Calu3 (cell line): Measurements from ENCODE around the gene RNASE8. TPM values are rescaled to one million over a fixed set of nuclear protein-coding genes. Genes with fewer than 3 reads are reported as not detected.
"Not testable (repeated sequence)": the region's sequence is repeated elsewhere in the genome, so short reads cannot be mapped to it uniquely, and the experiment has no call there.

Experiments used
- Bru-seq: library from RNA; stranded (reverse); fragments of 400-500 nt; gene quantifications from one replicate; lab custom pipeline; 2021; lab: Mats Ljungman, UMichigan
- BruChase-seq, 2 experiments: library from RNA; stranded (reverse); fragments of 400-500 nt; gene quantifications; one replicate each; lab custom pipeline; 2021; lab: Mats Ljungman, UMichigan
- BruUV-seq: library from RNA; stranded (reverse); fragments of 400-500 nt; replicated peaks from 2 replicates; lab custom pipeline; 2021; lab: Mats Ljungman, UMichigan
- CTCF ChIA-PET: fragments of 300-600 bp; sonication (Branson Sonifier 250); formaldehyde crosslinking; loops from one replicate; lab custom pipeline; 2022; ENCODE audit warnings: antibody characterized with exemption; lab: Charles Lee
- DNase-seq: peaks from one replicate; pipeline ENCODE4 v3.0.0; 2022
- H3K27ac Mint-ChIP-seq: one replicate; pipeline ENCODE4 v1.8.0; 2022; ENCODE audit warnings: mixed read lengths; ENCODE audit not compliant: unreplicated experiment
- H3K27me3 Mint-ChIP-seq: one replicate; pipeline ENCODE4 v1.8.0; 2022; ENCODE audit warnings: mixed read lengths; ENCODE audit not compliant: unreplicated experiment
- H3K36me3 Mint-ChIP-seq: one replicate; pipeline ENCODE4 v1.8.0; 2022; ENCODE audit warnings: mild to moderate bottlenecking, moderate library complexity, mixed read lengths; ENCODE audit not compliant: insufficient read depth, unreplicated experiment
- H3K4me1 Mint-ChIP-seq: one replicate; pipeline ENCODE4 v1.8.0; 2022; ENCODE audit warnings: mild to moderate bottlenecking, low read depth, mixed read lengths; ENCODE audit not compliant: unreplicated experiment
- H3K4me3 Mint-ChIP-seq: one replicate; pipeline ENCODE4 v1.8.0; 2022; ENCODE audit warnings: mild to moderate bottlenecking, low read depth, moderate library complexity, mixed read lengths; ENCODE audit not compliant: unreplicated experiment
- H3K9me3 Mint-ChIP-seq: one replicate; pipeline ENCODE4 v1.8.0; 2022; ENCODE audit warnings: low read depth, mixed read lengths; ENCODE audit not compliant: unreplicated experiment
- intact Hi-C: fragments of 100-400 bp; cut with micrococcal nuclease; formaldehyde crosslinking; loops from one replicate; pipeline ENCODE4 v1.10.0; 2022; ENCODE audit not compliant: unreplicated experiment
- long read RNA-seq: library from polyadenylated mRNA; stranded (forward); transcript quantifications from one replicate; pipeline ENCODE4 v2.0.0, GENCODE V29; 2022
- total RNA-seq: library from RNA; stranded (reverse); gene quantifications from 2 replicates; pipeline ENCODE4 v1.2.3, GENCODE V29; 2022
- TF ChIP-seq, protein P1 (sequence below): fragments of 200-600 bp; IDR thresholded peaks from one replicate; pipeline ENCODE4 v1.8.0; 2022; ENCODE audit warnings: antibody characterized with exemption; ENCODE audit not compliant: unreplicated experiment

RNASE8 gene, protein sequence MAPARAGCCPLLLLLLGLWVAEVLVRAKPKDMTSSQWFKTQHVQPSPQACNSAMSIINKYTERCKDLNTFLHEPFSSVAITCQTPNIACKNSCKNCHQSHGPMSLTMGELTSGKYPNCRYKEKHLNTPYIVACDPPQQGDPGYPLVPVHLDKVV
- total RNA-seq (not detected in 2 replicates), Bru-seq, nascent RNA (not detected), BruChase-seq, experiment 1, labeled RNA remaining after a 6-hour chase (not detected), BruChase-seq, experiment 2, labeled RNA remaining after a 2-hour chase (not detected)
- long read RNA-seq, result 0 reads

DNA sequence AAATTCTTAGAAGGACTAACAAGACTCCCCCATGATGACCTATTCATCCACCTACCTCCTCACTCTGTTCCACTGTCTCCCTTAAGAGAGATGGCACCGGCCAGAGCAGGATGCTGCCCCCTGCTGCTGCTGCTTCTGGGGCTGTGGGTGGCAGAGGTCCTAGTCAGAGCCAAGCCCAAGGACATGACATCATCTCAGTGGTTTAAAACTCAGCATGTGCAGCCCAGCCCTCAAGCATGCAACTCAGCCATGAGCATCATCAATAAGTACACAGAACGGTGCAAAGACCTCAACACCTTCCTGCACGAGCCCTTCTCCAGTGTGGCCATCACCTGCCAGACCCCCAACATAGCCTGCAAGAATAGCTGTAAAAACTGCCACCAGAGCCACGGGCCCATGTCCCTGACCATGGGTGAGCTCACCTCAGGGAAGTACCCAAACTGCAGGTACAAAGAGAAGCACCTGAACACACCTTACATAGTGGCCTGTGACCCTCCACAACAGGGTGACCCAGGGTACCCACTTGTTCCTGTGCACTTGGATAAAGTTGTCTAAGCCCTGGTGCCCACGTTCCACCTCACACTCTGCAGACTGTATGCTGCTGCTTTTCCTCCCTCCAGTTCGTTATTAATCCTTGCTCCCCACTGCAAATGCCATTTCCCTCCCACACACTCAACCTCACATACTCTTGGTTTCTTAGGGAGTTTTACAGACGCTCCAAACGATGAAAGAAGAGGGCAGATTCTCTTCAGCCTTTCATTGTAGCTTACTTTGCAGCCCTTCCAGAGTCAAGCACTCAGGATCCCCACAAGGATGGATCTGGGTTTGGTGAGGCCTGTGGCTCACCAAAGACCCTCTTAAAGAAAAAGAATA, at the start of gene RNASE8:
Gene RNASE8 (plus strand): TSS at position 20 of the 873 bp plus-strand sequence. CDS start 71 bp downstream, at position 91.
- Mint-ChIP-seq H3K27me3 (peaks cover 16% of the 10 kb centered on the region), H3K27ac (no peak within 1 kb of the TSS), H3K4me3 (no peak within 1 kb of the TSS), H3K36me3 (no peaks in the 10 kb centered on the region), H3K9me3 (no peaks in the 10 kb centered on the region), H3K4me1 (peaks cover 21% of the 10 kb centered on the region)
- TF ChIP-seq, protein P1, sequence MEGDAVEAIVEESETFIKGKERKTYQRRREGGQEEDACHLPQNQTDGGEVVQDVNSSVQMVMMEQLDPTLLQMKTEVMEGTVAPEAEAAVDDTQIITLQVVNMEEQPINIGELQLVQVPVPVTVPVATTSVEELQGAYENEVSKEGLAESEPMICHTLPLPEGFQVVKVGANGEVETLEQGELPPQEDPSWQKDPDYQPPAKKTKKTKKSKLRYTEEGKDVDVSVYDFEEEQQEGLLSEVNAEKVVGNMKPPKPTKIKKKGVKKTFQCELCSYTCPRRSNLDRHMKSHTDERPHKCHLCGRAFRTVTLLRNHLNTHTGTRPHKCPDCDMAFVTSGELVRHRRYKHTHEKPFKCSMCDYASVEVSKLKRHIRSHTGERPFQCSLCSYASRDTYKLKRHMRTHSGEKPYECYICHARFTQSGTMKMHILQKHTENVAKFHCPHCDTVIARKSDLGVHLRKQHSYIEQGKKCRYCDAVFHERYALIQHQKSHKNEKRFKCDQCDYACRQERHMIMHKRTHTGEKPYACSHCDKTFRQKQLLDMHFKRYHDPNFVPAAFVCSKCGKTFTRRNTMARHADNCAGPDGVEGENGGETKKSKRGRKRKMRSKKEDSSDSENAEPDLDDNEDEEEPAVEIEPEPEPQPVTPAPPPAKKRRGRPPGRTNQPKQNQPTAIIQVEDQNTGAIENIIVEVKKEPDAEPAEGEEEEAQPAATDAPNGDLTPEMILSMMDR, result no peak
- intact Hi-C loops, result no loop called here
- DNase-seq, result no peak
- CTCF ChIA-PET, result interaction anchor here (1.5 kb wide), 1 partner anchor 42 kb away, joined by 3 read pairs; no protein-coding TSS in a partner anchor
- no TSS peak for BruUV-seq

- H3K27ac Mint-ChIP-seq, DNase-seq, H3K4me1 Mint-ChIP-seq, H3K4me3 Mint-ChIP-seq, intact Hi-C loops, H3K36me3 Mint-ChIP-seq, BruUV-seq, H3K9me3 Mint-ChIP-seq: not testable (repeated sequence)
- CTCF ChIA-PET, result interaction anchor here (1.4 kb wide), 1 partner anchor 31 kb away, joined by 4 read pairs; no protein-coding TSS in a partner anchor
- H3K27me3 Mint-ChIP-seq, result peaks cover 38% of the 10 kb centered on the region
Measured at GRCh38 chr14:21009721-21010120, 47.9 kb upstream of the RNASE8 start.

DNA sequence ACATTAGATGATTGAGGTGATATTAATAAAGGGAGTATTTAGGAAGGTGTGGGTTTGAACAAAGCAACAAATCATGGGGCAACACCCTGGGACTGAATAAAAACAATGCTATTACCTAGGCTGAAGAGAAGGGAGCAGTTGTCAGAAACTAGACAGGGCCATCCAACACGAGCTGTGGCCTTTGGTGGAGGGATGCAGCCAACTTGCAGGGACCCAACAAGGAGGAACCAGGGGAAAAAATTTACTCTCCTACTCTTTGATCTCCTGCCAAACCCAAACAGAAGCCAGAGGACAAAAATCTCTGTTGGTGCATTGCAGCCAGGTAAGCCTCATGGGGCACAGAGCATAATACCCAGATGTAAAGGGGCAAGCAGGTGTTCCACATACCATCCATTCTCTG, 46.5 kb upstream of the RNASE8 start:
- no peak overlapping the region for H3K27ac Mint-ChIP-seq
- H3K27me3 Mint-ChIP-seq, result peaks cover 38% of the 10 kb centered on the region
- no peaks in the 10 kb centered on the region for H3K9me3 Mint-ChIP-seq
- TF ChIP-seq, protein P1, result no peak
- intact Hi-C loops, result no loop called here
- H3K36me3 Mint-ChIP-seq, result no peaks in the 10 kb centered on the region
- no peaks in the 10 kb centered on the region for H3K4me1 Mint-ChIP-seq
- no TSS peak for BruUV-seq
- CTCF ChIA-PET, result interaction anchor here (1.4 kb wide), 1 partner anchor 30 kb away, joined by 4 read pairs; no protein-coding TSS in a partner anchor
- no peak for DNase-seq
- H3K4me3 Mint-ChIP-seq, result no peak overlapping the region

GRCh38 chr14:21014761-21015190, 42.8 kb upstream of the RNASE8 start:
- no peak overlapping the region for H3K4me3 Mint-ChIP-seq
- H3K27ac Mint-ChIP-seq, result no peak overlapping the region
- H3K9me3 Mint-ChIP-seq, result no peaks in the 10 kb centered on the region

More at GRCh38 chr14:21014761-21015190, 42.8 kb upstream of the RNASE8 start:
- peak; percentile 85 for DNase-seq
- TF ChIP-seq, protein P1, result peak; percentile 73
- BruUV-seq, result no TSS peak
- peaks cover 38% of the 10 kb centered on the region for H3K27me3 Mint-ChIP-seq
- CTCF ChIA-PET, result interaction anchor here (0.5 to 2.8 kb wide), 27 partner anchors 9 to 157 kb away, joined by 3 to 93 read pairs (median 6); partner anchors contain the start of genes ARHGEF40, RNASE13, RNASE7 and SLC39A2
- H3K36me3 Mint-ChIP-seq, result no peaks in the 10 kb centered on the region
- intact Hi-C loops, result loop anchor here (1.0 to 2.0 kb wide), 3 partner anchors 26 to 90 kb away; no protein-coding TSS in a partner anchor
- no peaks in the 10 kb centered on the region for H3K4me1 Mint-ChIP-seq
